IMR-90 (cell line): ENCODE data around the gene TTC39B.

ENCODE experiments used
- BHLHE40 ChIP-seq: fragments of 150-350 bp; IDR thresholded peaks from 2 replicates; pipeline ENCODE4 v1.6.1; 2016; ENCODE audit warnings: mild to moderate bottlenecking, low read depth, low read length
- CEBPB ChIP-seq: IDR thresholded peaks from 2 replicates; pipeline ENCODE4 v1.6.1; 2012; ENCODE audit warnings: low read depth, low read length, improper control_type of control experiment
- CHD1 ChIP-seq: IDR thresholded peaks from 2 replicates; pipeline ENCODE4 v1.6.1; 2012; ENCODE audit warnings: low read depth, low read length, improper control_type of control experiment
- CTCF ChIP-seq: conservative IDR thresholded peaks from 2 replicates; pipeline ENCODE4 v1.5.1; 2012; ENCODE audit warnings: mild to moderate bottlenecking, low read depth, low read length, improper control_type of control experiment
- MAFK ChIP-seq: IDR thresholded peaks from 2 replicates; pipeline ENCODE4 v1.6.1; 2012; ENCODE audit warnings: low read depth, low read length, improper control_type of control experiment
- MAZ ChIP-seq: IDR thresholded peaks from 2 replicates; pipeline ENCODE4 v1.6.1; 2012; ENCODE audit warnings: low read depth, mild to moderate bottlenecking, low read length, improper control_type of control experiment, moderate library complexity, borderline replicate concordance
- MXI1 ChIP-seq: IDR thresholded peaks from 2 replicates; pipeline ENCODE4 v1.6.1; 2012; ENCODE audit warnings: low read depth, mild to moderate bottlenecking, low read length, moderate library complexity, borderline replicate concordance
- NFE2L2 ChIP-seq: fragments of 150-350 bp; IDR thresholded peaks from 2 replicates; pipeline ENCODE4 v1.6.1; 2016; ENCODE audit warnings: low read depth, mild to moderate bottlenecking, low read length
- POLR2A ChIP-seq: IDR thresholded peaks from 2 replicates; pipeline ENCODE4 v1.6.1; 2012; ENCODE audit warnings: mild to moderate bottlenecking, low read depth, low read length
- RAD21 ChIP-seq: IDR thresholded peaks from 2 replicates; pipeline ENCODE4 v1.6.1; 2012; ENCODE audit warnings: low read length, improper control_type of control experiment
- RCOR1 ChIP-seq: IDR thresholded peaks from 2 replicates; pipeline ENCODE4 v1.6.1; 2012; ENCODE audit warnings: mild to moderate bottlenecking, low read length, improper control_type of control experiment; ENCODE audit not compliant: insufficient replicate concordance
- RFX5 ChIP-seq: IDR thresholded peaks from 2 replicates; pipeline ENCODE4 v1.8.0; 2012; ENCODE audit warnings: low read depth, mild to moderate bottlenecking, low read length, moderate library complexity
- SMC3 ChIP-seq: fragments of 150-350 bp; IDR thresholded peaks from 2 replicates; pipeline ENCODE4 v1.6.1; 2016; ENCODE audit warnings: low read depth, mild to moderate bottlenecking, antibody characterized with exemption, low read length, moderate library complexity
- USF2 ChIP-seq: fragments of 150-350 bp; IDR thresholded peaks from 2 replicates; pipeline ENCODE4 v1.6.1; 2017; ENCODE audit warnings: mild to moderate bottlenecking, antibody characterized with exemption, low read length, low read depth

GRCh38 chr9:15294604-15295003, 12.4 kb downstream of the TTC39B start:
- TF ChIP-seq CTCF (no peak), RAD21 (no peak), POLR2A (no peak), CEBPB (no peak), RCOR1 (no peak), MAZ (no peak), CHD1 (no peak), BHLHE40 (no peak), USF2 (no peak), RFX5 (no peak), SMC3 (no peak), MAFK (no peak), MXI1 (no peak), NFE2L2 (no peak)
